ENCODE measurements around the gene TAF7. TPM values are rescaled to one million over a fixed set of nuclear protein-coding genes. Genes with fewer than 3 reads are reported as not detected.
A peak's percentile ranks its signal among the peaks of the same experiment; 100 is the strongest.

TAF7 gene
- total RNA-seq, 1 experiment from 2014 or later: 90.3 TPM

GRCh38 chr5:141326088-141326854 lies 5.7 kb upstream of the TAF7 start:
- Histone ChIP-seq H3K23ac (ENCODE audit: insufficient read length, low read depth, low read length) (no peak overlapping the region), H2AFZ (ENCODE audit: low read length) (peak overlapping the region; percentile 99), H3K4me1 (ENCODE audit: insufficient read depth, low read length) (no peaks in the 10 kb centered on the region), H2BK12ac (ENCODE audit: insufficient read length, low read depth, low read length) (no peak overlapping the region), H3K9ac (ENCODE audit: extremely low read depth, insufficient read length, low read length) (peak overlapping the region; percentile 53), H2AK5ac (ENCODE audit: insufficient read length, low read length) (no peak overlapping the region), H3K27ac (ENCODE audit: insufficient read length, low read depth, low read length) (no peak overlapping the region), H3K18ac (ENCODE audit: insufficient read length, low read depth, low read length) (peak overlapping the region; percentile 79), H4K5ac (ENCODE audit: insufficient read length, low read depth, low read length) (no peak overlapping the region), H3K79me2 (ENCODE audit: insufficient read depth, low read length) (no peaks in the 10 kb centered on the region), H3K23me2 (ENCODE audit: insufficient read length, low read depth, low read length, poor library complexity, severe bottlenecking) (peaks cover 9% of the 10 kb centered on the region), H4K91ac (ENCODE audit: insufficient read length, low read depth, low read length) (no peak overlapping the region), H3K9me3 (ENCODE audit: control insufficient read depth, low read depth, low read length) (peaks cover 8% of the 10 kb centered on the region), H3K14ac (ENCODE audit: insufficient read depth, low read length) (peak overlapping the region; percentile 83; the same call in 1 of the 2 replicates), H2BK15ac (ENCODE audit: low read depth, low read length) (no peak overlapping the region), H2BK20ac (ENCODE audit: low read depth, low read length, poor library complexity, severe bottlenecking) (no peak overlapping the region), H4K20me1 (ENCODE audit: control insufficient read depth, insufficient read depth, insufficient read length) (no peaks in the 10 kb centered on the region), H3K4me2 (ENCODE audit: insufficient read depth, insufficient read length, low read length) (peak overlapping the region; percentile 63), H2BK5ac (ENCODE audit: insufficient read length, low read length) (no peak overlapping the region), H3K4ac (ENCODE audit: low read depth, low read length) (no peak overlapping the region; the same call in 1 of the 2 replicates), H4K8ac (replicated peaks; ENCODE audit: insufficient read length, low read depth, low read length) (no peak overlapping the region), H3K79me1 (ENCODE audit: insufficient read depth, low read depth, low read length, poor library complexity, severe bottlenecking) (no peaks in the 10 kb centered on the region), H3K27me3 (ENCODE audit: insufficient read depth, low read length) (no peaks in the 10 kb centered on the region), H3T11ph (ENCODE audit: low read length) (no peak overlapping the region), H3K56ac (ENCODE audit: insufficient read length, low read depth, low read length) (no peak overlapping the region), H2BK120ac (ENCODE audit: low read depth, low read length, poor library complexity, severe bottlenecking) (no peak overlapping the region)
- WGBS (ENCODE audit: extremely low coverage, insufficient read length, low lambda C conversion rate): no CpG with 5 or more reads among the region's 27 CpGs
- peak overlapping the region; percentile 35 to 80; a peak in 2 of 5 replicates for H3K4me3 Mint-ChIP-seq
- peak; percentile 82 for DNase-seq
- peaks cover 5 to 6% of the 10 kb centered on the region in 2 experiments for H3K4me1 Mint-ChIP-seq
- TF ChIP-seq CTCF (conservative IDR thresholded peaks at IDR 0.05): peak; percentile 77
- peaks cover 6 to 24% (median 8%) of the 10 kb centered on the region in 3 experiments; a peak in 6 of 7 replicates for H3K36me3 Mint-ChIP-seq (ENCODE audit: insufficient read depth in 1 of 3, low read depth in 3 of 3)
- peaks cover 33 to 61% of the 10 kb centered on the region in 2 experiments for H3K9me3 Mint-ChIP-seq
- H3K27me3 Mint-ChIP-seq (ENCODE audit: low read depth): peaks cover 7% of the 10 kb centered on the region
- peak overlapping the region in 1 of 3 experiments; percentile 99; a peak in 3 of 7 replicates for H3K27ac Mint-ChIP-seq

All from H9 (cell line).